A549 (cell line): ENCODE results near the gene MPP3. TPM values are rescaled to one million over a fixed set of nuclear protein-coding genes. Genes with fewer than 3 reads are reported as not detected.
A peak's percentile ranks its signal among the peaks of the same experiment; 100 is the strongest.

ENCODE experiments used
- ATAC-seq, 2 experiments: fragments of 200-7000 bp in 1 of 2; fragments of >200 bp in 1 of 2; cut with Nextera tagmentation in 1 of 2; cut with Tn5 transposase in 1 of 2; 3 replicates each; pipeline versions ENCODE4 v1.8.0 to v1.9.1; 2018 to 2020; ENCODE audit warnings: mild to moderate bottlenecking in 1 of 2, moderate library complexity in 1 of 2
- CTCF ChIA-PET: fragments of 300-600 bp; sonication (Branson Sonifier 250); formaldehyde crosslinking; extraction: SDS; loops from one replicate; lab custom pipeline; 2021; ENCODE audit warnings: antibody characterized with exemption, inconsistent platforms; lab: Yijun Ruan, JAX
- POLR2A ChIA-PET: fragments of 350-600 bp; formaldehyde crosslinking; extraction: SDS; loops from one replicate; lab custom pipeline; 2021; ENCODE audit warnings: antibody characterized with exemption, inconsistent platforms; lab: Yijun Ruan, JAX
- DNase-seq, 2 experiments: peaks; one replicate each; pipeline versions ENCODE4 v3.0.0 to v3.0.0-alpha.2; 2011 to 2016; ENCODE audit warnings: low read depth in 1 of 2, low spot score in 1 of 2
- FAIRE-seq: peaks from 2 replicates; lab custom pipeline; 2011; peaks lifted over from hg19 to GRCh38; lab: Jason Lieb, UNC
- H3K27ac ChIP-seq, 2 experiments: fragments of >200 bp; sonication (Bioruptor Twin); formaldehyde crosslinking; 3 replicates each; pipeline ENCODE4 v1.5.1; 2016 to 2017
- H3K4me1 ChIP-seq: fragments of >200 bp; sonication (Bioruptor Twin); formaldehyde crosslinking; 3 replicates; pipeline ENCODE4 v1.6.1; 2016
- H3K4me2 ChIP-seq: fragments of >200 bp; sonication (Bioruptor Twin); formaldehyde crosslinking; 3 replicates; pipeline ENCODE4 v1.6.1; 2016
- H3K4me3 ChIP-seq: fragments of >200 bp; sonication (Bioruptor Twin); formaldehyde crosslinking; 3 replicates; pipeline ENCODE4 v1.5.1; 2016
- H3K9me3 ChIP-seq: fragments of >200 bp; sonication (Bioruptor Twin); formaldehyde crosslinking; 3 replicates; pipeline ENCODE4 v1.6.1; 2016
- ATOH8 ChIP-seq: fragments of 250-450 bp; sonication (Bioruptor Pico); IDR thresholded peaks from 2 replicates; pipeline ENCODE4 v1.5.0; 2020; ENCODE audit warnings: low read depth, mild to moderate bottlenecking, moderate library complexity
- BCL3 ChIP-seq: fragments of >200 bp; sonication (Bioruptor Twin); formaldehyde crosslinking; IDR thresholded peaks from 3 replicates; pipeline ENCODE4 v1.6.1; 2016
- CBX8 ChIP-seq: fragments of 200-600 bp; sonication (generic); IDR thresholded peaks from 2 replicates; pipeline ENCODE4 v1.6.1; 2016
- CHD2 ChIP-seq: fragments of 150-350 bp; IDR thresholded peaks from 2 replicates; pipeline ENCODE4 v1.6.1; 2014; ENCODE audit warnings: low read length; ENCODE audit not compliant: partially characterized antibody
- CTCF ChIP-seq: fragments of >200 bp; sonication (Bioruptor Twin); formaldehyde crosslinking; IDR thresholded peaks from 3 replicates; pipeline ENCODE4 v1.5.1; 2016
- E2F6 ChIP-seq: IDR thresholded peaks from 2 replicates; pipeline ENCODE4 v1.6.1; 2012; ENCODE audit warnings: low read depth, borderline replicate concordance
- EHF ChIP-seq: fragments of 250-450 bp; sonication (Bioruptor Pico); IDR thresholded peaks from 2 replicates; pipeline ENCODE4 v1.5.0; 2020; ENCODE audit warnings: mild to moderate bottlenecking
- EHMT2 ChIP-seq: fragments of 200-600 bp; sonication (generic); IDR thresholded peaks from 2 replicates; pipeline ENCODE4 v1.6.1; 2016; ENCODE audit warnings: antibody characterized with exemption, low read depth, mild to moderate bottlenecking, moderate library complexity
- ELK1 ChIP-seq: fragments of 150-350 bp; IDR thresholded peaks from 2 replicates; pipeline ENCODE4 v1.6.1; 2014; ENCODE audit warnings: low read depth, mild to moderate bottlenecking, low read length
- HES2 ChIP-seq: fragments of >200 bp; sonication (Bioruptor Twin); formaldehyde crosslinking; IDR thresholded peaks from 2 replicates; pipeline ENCODE4 v1.6.1; 2016
- HEYL ChIP-seq: fragments of 250-450 bp; sonication (Bioruptor Pico); IDR thresholded peaks from 2 replicates; pipeline ENCODE4 v1.8.0; 2021; ENCODE audit warnings: mild to moderate bottlenecking, moderate library complexity
- HMGXB4 ChIP-seq: fragments of 250-450 bp; sonication (Bioruptor Pico); IDR thresholded peaks from 2 replicates; pipeline ENCODE4 v1.5.0; 2021; ENCODE audit warnings: mild to moderate bottlenecking, moderate library complexity, borderline replicate concordance
- HOXA7 ChIP-seq: fragments of 250-450 bp; sonication (Bioruptor Pico); IDR thresholded peaks from 2 replicates; pipeline ENCODE4 v1.5.0; 2020; ENCODE audit warnings: mild to moderate bottlenecking, moderate library complexity
- JUN ChIP-seq, 2 experiments: fragments of >200 bp; sonication (Bioruptor Twin); formaldehyde crosslinking; IDR thresholded peaks; 2 replicates in 1 of 2; 3 replicates in 1 of 2; pipeline ENCODE4 v1.6.1; 2016 to 2017
- KDM5A ChIP-seq: fragments of 200-600 bp; sonication (generic); IDR thresholded peaks from 2 replicates; pipeline ENCODE4 v1.6.1; 2016; ENCODE audit warnings: antibody characterized with exemption, mild to moderate bottlenecking
- MYC ChIP-seq: IDR thresholded peaks from 2 replicates; pipeline ENCODE4 v1.6.1; 2012; ENCODE audit warnings: mild to moderate bottlenecking, inconsistent platforms, low read length, improper control_type of control experiment, borderline replicate concordance
- NPAS2 ChIP-seq: fragments of 250-450 bp; sonication (Bioruptor Pico); IDR thresholded peaks from 2 replicates; pipeline ENCODE4 v1.8.0; 2022; ENCODE audit warnings: mild to moderate bottlenecking, moderate library complexity, borderline replicate concordance
- POLR2A ChIP-seq: IDR thresholded peaks from 2 replicates; pipeline ENCODE4 v1.6.1; 2012; ENCODE audit warnings: mild to moderate bottlenecking, low read length
- RARB ChIP-seq: fragments of 250-450 bp; sonication (Bioruptor Pico); IDR thresholded peaks from 2 replicates; pipeline ENCODE4 v1.8.0; 2021; ENCODE audit warnings: mild to moderate bottlenecking, moderate library complexity
- USF2 ChIP-seq: fragments of 450-650 bp; IDR thresholded peaks from 2 replicates; pipeline ENCODE4 v1.6.1; 2014; ENCODE audit warnings: antibody characterized with exemption
- ZNF302 ChIP-seq: fragments of 250-450 bp; sonication (Bioruptor Pico); IDR thresholded peaks from 2 replicates; pipeline ENCODE4 v1.9.0; 2021; ENCODE audit warnings: inconsistent platforms, mild to moderate bottlenecking, moderate library complexity
- ZSCAN20 ChIP-seq: fragments of 250-450 bp; sonication (Bioruptor Pico); IDR thresholded peaks from 2 replicates; pipeline ENCODE4 v1.8.0; 2022; ENCODE audit warnings: mild to moderate bottlenecking, moderate library complexity
- WGBS: methylation state at CpG from one replicate; pipeline ENCODE4 v1.1.6; 2017; ENCODE audit errors: missing lambda C conversion rate; 5-methylcytosine and 5-hydroxymethylcytosine counted together
- polyA plus RNA-seq, 4 experiments: library from polyadenylated mRNA; depleted of rRNA in 3 of 4; stranded (reverse); fragments of >200 nt; fragmentation: RNase III in 1 of 4; extraction: RNeasy Plus Mini Kit Qiagen cat#74134 plus additional on column Dnase treatment in 1 of 4; gene quantifications; 2 replicates in 3 of 4; 3 replicates in 1 of 4; pipeline ENCODE4 v1.2.3, GENCODE V29; 2011 to 2017

The MPP3 gene
- polyA plus RNA-seq, 2 of the 4 experiments (the other 2 are of a cell fraction) = 15.5 to 21.4 TPM

GRCh38 chr17:43823350-43824084 is 9.4 kb downstream of the MPP3 start:
- Histone ChIP-seq H3K4me1 (no peaks in the 10 kb centered on the region), H3K4me2 (no peak overlapping the region), H3K9me3 (no peaks in the 10 kb centered on the region)
- CTCF ChIA-PET = interaction anchor here (0.9 to 4.5 kb wide), 3 partner anchors 19 to 87 kb away, joined by 3 to 17 read pairs (median 4); partner anchors contain the start of gene CD300LG
- FAIRE-seq = no peak
- no peak for TF ChIP-seq RARB (CRISPR knock-in tag)
- TF ChIP-seq ZSCAN20 (CRISPR knock-in tag) = no peak
- TF ChIP-seq CHD2 = no peak
- TF ChIP-seq JUN (IDR thresholded peaks at IDR 0.05) = no peak
- TF ChIP-seq CBX8 = no peak
- TF ChIP-seq, all 56 proteins: peak for 0
- H3K4me3 ChIP-seq = no peak overlapping the region
- 90% methylated on average over 10 of the region's 10 CpGs for WGBS
- POLR2A ChIA-PET = no interaction called here
- ATAC-seq = no peak
- no peak for DNase-seq
- H3K27ac ChIP-seq = no peak overlapping the region

GRCh38 chr17:43822570-43823190 is 10.3 kb downstream of the MPP3 start:
- Histone ChIP-seq H3K4me2 (no peak overlapping the region), H3K4me1 (no peaks in the 10 kb centered on the region), H3K9me3 (no peaks in the 10 kb centered on the region), H3K27ac (no peak overlapping the region), H3K4me3 (no peak overlapping the region)
- ChIA-PET POLR2A (no interaction called here), CTCF (interaction anchor here (0.7 to 4.5 kb wide), 6 partner anchors 8 to 128 kb away, joined by 3 to 17 read pairs (median 4); partner anchors contain the start of gene CD300LG)
- ATAC-seq (peak; percentile 49 to 62; a peak in 4 of 6 replicates), FAIRE-seq (no peak), DNase-seq (no peak)
- TF ChIP-seq HEYL (CRISPR knock-in tag) (no peak), MYC (no peak), USF2 (no peak), POLR2A (no peak), HMGXB4 (CRISPR knock-in tag) (no peak), HOXA7 (CRISPR knock-in tag) (no peak), ELK1 (no peak), ZNF302 (CRISPR knock-in tag) (no peak), BCL3 (no peak), KDM5A (no peak), ATOH8 (CRISPR knock-in tag) (no peak), HES2 (no peak), JUN (IDR thresholded peaks at IDR 0.05) (no peak), CTCF (no peak), E2F6 (no peak), EHF (CRISPR knock-in tag) (no peak), EHMT2 (no peak), NPAS2 (no peak)
- WGBS = 94% methylated on average over 5 of the region's 5 CpGs
